Hematopoietic multipotent progenitor cell (in vitro differentiated cells): Measurements from ENCODE around the gene COL2A1. TPM values are rescaled to one million over a fixed set of nuclear protein-coding genes. Genes with fewer than 3 reads are reported as not detected.

Experiments used
- DNase-seq, 3 donors: peaks; one replicate each; pipeline ENCODE4 v3.0.0-alpha.2; 2011 to 2015; ENCODE audit warnings: low read depth in 2 of 3, low spot score in 2 of 3
- total RNA-seq: library from RNA; depleted of rRNA; stranded (reverse); fragments of >200 nt; gene quantifications from one replicate; pipeline ENCODE4 v1.2.3, GENCODE V29; 2012

Gene COL2A1
- total RNA-seq, 1 donor = 0.27 TPM

GRCh38 chr12:48015954-48016353, 11.7 kb upstream of the COL2A1 start:
- no peak for DNase-seq

GRCh38 chr12:48015129-48015528, 10.9 kb upstream of the COL2A1 start:
- no peak for DNase-seq

- no peak for DNase-seq
These were observed 9.0 kb upstream of the COL2A1 start for GRCh38 chr12:48013287-48013686.

GRCh38 chr12:48012070-48012469, 7.8 kb upstream of the COL2A1 start:
- DNase-seq = no peak

- no peak for DNase-seq
These were observed 6.2 kb upstream of the COL2A1 start for GRCh38 chr12:48010366-48010970.

GRCh38 chr12:48009471-48009870, 5.2 kb upstream of the COL2A1 start:
- no peak for DNase-seq

GRCh38 chr12:48008950-48009349, 4.7 kb upstream of the COL2A1 start:
- DNase-seq = no peak

GRCh38 chr12:48008349-48008748, 4.1 kb upstream of the COL2A1 start:
- no peak for DNase-seq

GRCh38 chr12:48007206-48007605, 2.9 kb upstream of the COL2A1 start:
- no peak for DNase-seq

GRCh38 chr12:48005750-48006021, 1.4 kb upstream of the COL2A1 start:
- DNase-seq = no peak

GRCh38 chr12:48005001-48005749, 899 bp upstream of the COL2A1 start:
- no peak for DNase-seq

- peak in 2 of 3 donors; percentile 36 to 59 for DNase-seq
These were observed 837 bp downstream of the COL2A1 start for GRCh38 chr12:48003226-48004052.

- no peak for DNase-seq
These were observed 1.5 kb downstream of the COL2A1 start for GRCh38 chr12:48002773-48003218.

- DNase-seq = no peak
These were observed 1.9 kb downstream of the COL2A1 start for GRCh38 chr12:48002414-48002730.

GRCh38 chr12:48001505-48002413, 2.5 kb downstream of the COL2A1 start:
- peak in 1 of 3 donors; percentile 29 for DNase-seq

- no peak for DNase-seq
These were observed 3.3 kb downstream of the COL2A1 start for GRCh38 chr12:48000878-48001504.

- DNase-seq = no peak
These were observed 4.5 kb downstream of the COL2A1 start for GRCh38 chr12:47999816-48000215.

- no peak for DNase-seq
These were observed 7.0 kb downstream of the COL2A1 start for GRCh38 chr12:47997321-47997720.

- DNase-seq = no peak
These were observed 8.3 kb downstream of the COL2A1 start for GRCh38 chr12:47995981-47996401.

GRCh38 chr12:47993491-47993890, 10.8 kb downstream of the COL2A1 start:
- DNase-seq = no peak
